Ascending aorta (tissue), 2 donors: ENCODE measurements around the gene PELI3. TPM values are rescaled to one million over a fixed set of nuclear protein-coding genes. Genes with fewer than 3 reads are reported as not detected.

Experiments
- DNase-seq, 2 donors: peaks; one replicate each; pipeline ENCODE4 v3.0.0-alpha.2; 2019; ENCODE audit warnings: low spot score in 2 of 2
- H3K27ac ChIP-seq, 2 donors: fragments of 200-600 bp; sonication (generic); one replicate each; pipeline ENCODE4 v1.5.1; 2016 to 2017; ENCODE audit warnings: mild to moderate bottlenecking in 1 of 2
- H3K27me3 ChIP-seq: fragments of 200-600 bp; sonication (generic); one replicate; pipeline ENCODE4 v1.5.1; 2017
- H3K36me3 ChIP-seq, 2 donors: fragments of 200-600 bp; sonication (generic); one replicate each; pipeline ENCODE4 v1.5.1; 2016
- H3K4me1 ChIP-seq, 2 donors: fragments of 200-600 bp; sonication (generic); one replicate each; pipeline ENCODE4 v1.5.1; 2016 to 2017; ENCODE audit warnings: mild to moderate bottlenecking in 1 of 2
- H3K4me3 ChIP-seq, 2 donors: fragments of 200-600 bp; sonication (generic); one replicate each; pipeline ENCODE4 v1.5.1; 2016 to 2017; ENCODE audit warnings: mild to moderate bottlenecking in 1 of 2
- H3K9me3 ChIP-seq, 2 donors: fragments of 200-600 bp; sonication (generic); one replicate each; pipeline ENCODE4 v1.5.1; 2016
- intact Hi-C: fragments of 100-400 bp; cut with DNase I; formaldehyde crosslinking; loops from one replicate; pipeline ENCODE4 v1.15.1; 2023
- total RNA-seq: library from RNA; depleted of rRNA; stranded (reverse); fragments of >200 nt; gene quantifications from one replicate; pipeline ENCODE4 v1.1.0, GENCODE V29; 2016
- TF ChIP-seq, protein P1 (sequence below), 3 experiments: fragments of 200-600 bp in 2 of 3; fragments of 450-650 bp in 1 of 3; sonication (generic) in 2 of 3; IDR thresholded peaks; one replicate each; pipeline ENCODE4 v1.5.1; 2016 to 2019; ENCODE audit warnings: antibody characterized with exemption in 3 of 3, mild to moderate bottlenecking in 1 of 3, moderate library complexity in 1 of 3

The PELI3 gene
- total RNA-seq, 1 donor from 2014 or later: 13.2 TPM

- no peak for DNase-seq
- no peaks in the 10 kb centered on the region for H3K27me3 ChIP-seq
- H3K4me3 ChIP-seq: no peak overlapping the region
- H3K9me3 ChIP-seq: no peaks in the 10 kb centered on the region
- peaks cover 0 to 8% of the 10 kb centered on the region in 2 donors for H3K4me1 ChIP-seq
- TF ChIP-seq, protein P1, sequence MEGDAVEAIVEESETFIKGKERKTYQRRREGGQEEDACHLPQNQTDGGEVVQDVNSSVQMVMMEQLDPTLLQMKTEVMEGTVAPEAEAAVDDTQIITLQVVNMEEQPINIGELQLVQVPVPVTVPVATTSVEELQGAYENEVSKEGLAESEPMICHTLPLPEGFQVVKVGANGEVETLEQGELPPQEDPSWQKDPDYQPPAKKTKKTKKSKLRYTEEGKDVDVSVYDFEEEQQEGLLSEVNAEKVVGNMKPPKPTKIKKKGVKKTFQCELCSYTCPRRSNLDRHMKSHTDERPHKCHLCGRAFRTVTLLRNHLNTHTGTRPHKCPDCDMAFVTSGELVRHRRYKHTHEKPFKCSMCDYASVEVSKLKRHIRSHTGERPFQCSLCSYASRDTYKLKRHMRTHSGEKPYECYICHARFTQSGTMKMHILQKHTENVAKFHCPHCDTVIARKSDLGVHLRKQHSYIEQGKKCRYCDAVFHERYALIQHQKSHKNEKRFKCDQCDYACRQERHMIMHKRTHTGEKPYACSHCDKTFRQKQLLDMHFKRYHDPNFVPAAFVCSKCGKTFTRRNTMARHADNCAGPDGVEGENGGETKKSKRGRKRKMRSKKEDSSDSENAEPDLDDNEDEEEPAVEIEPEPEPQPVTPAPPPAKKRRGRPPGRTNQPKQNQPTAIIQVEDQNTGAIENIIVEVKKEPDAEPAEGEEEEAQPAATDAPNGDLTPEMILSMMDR (IDR thresholded peaks at IDR 0.05): no peak
- no peak overlapping the region for H3K27ac ChIP-seq
- H3K36me3 ChIP-seq: peaks cover 34 to 50% of the 10 kb centered on the region in 2 donors
- intact Hi-C loops: no loop called here
Observed at GRCh38 chr11:66475349-66476172, 8.9 kb downstream of the PELI3 start.

- H3K9me3 ChIP-seq: no peaks in the 10 kb centered on the region
- no peak overlapping the region for H3K4me3 ChIP-seq
- intact Hi-C loops: no loop called here
- peaks cover 31 to 45% of the 10 kb centered on the region in 2 donors for H3K36me3 ChIP-seq
- TF ChIP-seq, protein P1 (IDR thresholded peaks at IDR 0.05): no peak
- no peak for DNase-seq
- peaks cover 0 to 13% of the 10 kb centered on the region in 2 donors for H3K4me1 ChIP-seq
- no peak overlapping the region for H3K27ac ChIP-seq
- H3K27me3 ChIP-seq: no peaks in the 10 kb centered on the region
Observed at GRCh38 chr11:66476173-66476840, 9.6 kb downstream of the PELI3 start.

- no peak overlapping the region for H3K27ac ChIP-seq
- H3K4me1 ChIP-seq: peaks cover 0 to 13% of the 10 kb centered on the region in 2 donors
- H3K36me3 ChIP-seq: peaks cover 29 to 41% of the 10 kb centered on the region in 2 donors
- no peaks in the 10 kb centered on the region for H3K9me3 ChIP-seq
- intact Hi-C loops: no loop called here
- no peak for DNase-seq
- H3K27me3 ChIP-seq: no peaks in the 10 kb centered on the region
- TF ChIP-seq, protein P1 (IDR thresholded peaks at IDR 0.05): no peak
- no peak overlapping the region for H3K4me3 ChIP-seq
Observed at GRCh38 chr11:66476841-66477251, 10.1 kb downstream of the PELI3 start.

GRCh38 chr11:66477263-66478201 is 10.8 kb downstream of the PELI3 start:
- Histone ChIP-seq H3K9me3 (no peaks in the 10 kb centered on the region), H3K4me1 (peaks cover 0 to 13% of the 10 kb centered on the region in 2 donors), H3K4me3 (no peak overlapping the region), H3K27ac (no peak overlapping the region), H3K27me3 (no peaks in the 10 kb centered on the region), H3K36me3 (peaks cover 22 to 37% of the 10 kb centered on the region in 2 donors)
- intact Hi-C loops: no loop called here
- DNase-seq: no peak
- TF ChIP-seq, protein P1 (IDR thresholded peaks at IDR 0.05): no peak

- Histone ChIP-seq H3K36me3 (peaks cover 10 to 23% of the 10 kb centered on the region in 2 donors), H3K9me3 (no peaks in the 10 kb centered on the region), H3K27me3 (no peaks in the 10 kb centered on the region), H3K27ac (peak overlapping the region; percentile 84 to 92), H3K4me3 (peak overlapping the region; percentile 67 to 75), H3K4me1 (peaks cover 0 to 13% of the 10 kb centered on the region in 2 donors)
- TF ChIP-seq, protein P1 (IDR thresholded peaks at IDR 0.05): peak; percentile 44 to 64 (median 50)
- no peak for DNase-seq
- intact Hi-C loops: no loop called here
Observed at GRCh38 chr11:66478729-66479393, 12.2 kb downstream of the PELI3 start.
